ENCODE results near the gene LNPEP.

DNA sequence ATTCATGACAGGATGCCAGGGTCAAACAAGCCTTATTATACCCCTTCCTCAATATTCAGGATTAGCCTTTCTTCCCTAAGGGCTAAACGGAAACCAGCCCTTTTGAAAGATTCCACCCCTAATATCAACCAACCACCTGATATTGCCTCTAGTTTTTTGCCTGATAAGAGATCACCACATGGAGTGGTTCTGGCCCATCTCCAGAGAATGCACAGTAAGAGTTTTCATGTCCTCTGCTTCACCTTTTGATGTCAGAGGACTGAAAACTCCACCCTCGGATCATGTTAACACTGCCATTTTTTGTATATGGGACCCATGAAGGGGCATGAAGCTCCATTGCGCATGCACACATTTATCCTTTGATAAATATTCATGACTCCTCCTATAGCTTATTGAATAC is 5.8 kb upstream of the LNPEP start:
- TF ChIP-seq, protein P1, sequence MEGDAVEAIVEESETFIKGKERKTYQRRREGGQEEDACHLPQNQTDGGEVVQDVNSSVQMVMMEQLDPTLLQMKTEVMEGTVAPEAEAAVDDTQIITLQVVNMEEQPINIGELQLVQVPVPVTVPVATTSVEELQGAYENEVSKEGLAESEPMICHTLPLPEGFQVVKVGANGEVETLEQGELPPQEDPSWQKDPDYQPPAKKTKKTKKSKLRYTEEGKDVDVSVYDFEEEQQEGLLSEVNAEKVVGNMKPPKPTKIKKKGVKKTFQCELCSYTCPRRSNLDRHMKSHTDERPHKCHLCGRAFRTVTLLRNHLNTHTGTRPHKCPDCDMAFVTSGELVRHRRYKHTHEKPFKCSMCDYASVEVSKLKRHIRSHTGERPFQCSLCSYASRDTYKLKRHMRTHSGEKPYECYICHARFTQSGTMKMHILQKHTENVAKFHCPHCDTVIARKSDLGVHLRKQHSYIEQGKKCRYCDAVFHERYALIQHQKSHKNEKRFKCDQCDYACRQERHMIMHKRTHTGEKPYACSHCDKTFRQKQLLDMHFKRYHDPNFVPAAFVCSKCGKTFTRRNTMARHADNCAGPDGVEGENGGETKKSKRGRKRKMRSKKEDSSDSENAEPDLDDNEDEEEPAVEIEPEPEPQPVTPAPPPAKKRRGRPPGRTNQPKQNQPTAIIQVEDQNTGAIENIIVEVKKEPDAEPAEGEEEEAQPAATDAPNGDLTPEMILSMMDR (IDR thresholded peaks at IDR 0.05), result no peak
- no peak for TF ChIP-seq POLR2A (IDR thresholded peaks at IDR 0.05)
